Right lobe of liver (tissue), 4 donors: ENCODE measurements around the gene CEP20.

Experiments
- CTCF ChIP-seq, 4 donors: fragments of 200-600 bp in 3 of 4; fragments of 450-650 bp in 1 of 4; IDR thresholded peaks; one replicate each; pipeline versions ENCODE4 v1.5.1 to v1.8.0; 2016 to 2022; ENCODE audit warnings: antibody characterized with exemption in 4 of 4, mild to moderate bottlenecking in 2 of 4
- POLR2A ChIP-seq: fragments of 450-650 bp; IDR thresholded peaks from one replicate; pipeline ENCODE4 v1.6.1; 2017; ENCODE audit warnings: antibody characterized with exemption, mild to moderate bottlenecking
- donor health status: DM: no; HTN: no; CAD: no.
- donor health status: DM: no; HTN: no; CAD: no.
- donor health status: DM: no; HTN: yes; CAD: no.

- TF ChIP-seq CTCF (IDR thresholded peaks at IDR 0.05), result no peak
- no peak for TF ChIP-seq POLR2A
These were observed 65.4 kb downstream of the CEP20 start for GRCh38 chr16:15822957-15823356.
